GM13976 (cell line): ENCODE results near the gene SRPRB.

ENCODE experiments used
- DNase-seq: peaks from one replicate; pipeline ENCODE4 v3.0.0; 2012; ENCODE audit warnings: low spot score
- in situ Hi-C: fragments of 300-500 bp; cut with MboI; formaldehyde crosslinking; loops from one replicate; pipeline ENCODE4 v1.12.0; 2022; ENCODE audit warnings: low sequenced_read_pairs, mixed read lengths, inconsistent platforms; ENCODE audit not compliant: unreplicated experiment
- TF ChIP-seq, protein P1 (sequence below): IDR thresholded peaks from 2 replicates; pipeline ENCODE4 v1.5.1; 2012; ENCODE audit warnings: borderline replicate concordance, mild to moderate bottlenecking; ENCODE audit not compliant: insufficient read depth; ENCODE audit errors: extremely low read depth, missing control alignments, control extremely low read depth

SRPRB gene

DNA sequence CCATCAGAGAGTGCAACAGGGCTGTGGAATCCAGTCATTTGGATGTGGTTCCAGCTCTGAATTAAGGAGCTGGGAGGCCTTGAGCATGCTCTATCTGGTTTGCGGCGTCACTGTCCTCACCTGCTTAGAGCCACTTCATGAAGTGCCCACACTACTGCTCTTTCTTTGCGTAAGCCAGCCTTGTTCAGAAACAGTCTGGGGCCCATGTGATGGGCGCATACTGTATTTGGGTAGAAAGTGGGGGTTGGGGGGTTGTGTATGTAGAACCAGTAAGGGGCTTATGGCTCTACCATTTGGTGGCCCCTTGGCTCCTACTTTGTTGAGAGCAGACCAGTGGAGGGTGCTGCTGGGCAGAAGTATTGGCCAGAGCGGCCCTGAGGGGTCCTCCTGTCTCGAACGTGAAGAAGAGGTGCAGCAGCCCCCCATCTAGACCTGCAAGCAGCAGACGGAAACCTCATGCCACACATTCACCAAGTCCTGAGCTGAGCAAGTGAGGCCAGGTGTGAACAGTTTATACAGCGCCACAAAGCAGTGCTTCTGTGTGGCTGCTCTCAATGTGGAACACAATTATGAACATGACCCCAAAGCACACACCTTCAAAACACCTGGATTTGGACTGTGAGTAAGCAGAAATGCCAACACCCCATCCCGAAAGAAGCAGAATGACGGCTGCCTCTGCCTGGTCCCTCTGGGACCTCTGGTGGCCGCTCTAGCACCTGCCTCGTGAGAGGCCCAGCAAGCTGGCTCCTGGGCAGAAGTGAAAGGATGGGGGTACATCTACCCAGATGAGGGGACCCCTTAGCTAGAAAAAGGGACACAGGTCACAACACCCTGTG is 26.6 kb downstream of the SRPRB start:
- DNase-seq: no peak
- TF ChIP-seq, protein P1, sequence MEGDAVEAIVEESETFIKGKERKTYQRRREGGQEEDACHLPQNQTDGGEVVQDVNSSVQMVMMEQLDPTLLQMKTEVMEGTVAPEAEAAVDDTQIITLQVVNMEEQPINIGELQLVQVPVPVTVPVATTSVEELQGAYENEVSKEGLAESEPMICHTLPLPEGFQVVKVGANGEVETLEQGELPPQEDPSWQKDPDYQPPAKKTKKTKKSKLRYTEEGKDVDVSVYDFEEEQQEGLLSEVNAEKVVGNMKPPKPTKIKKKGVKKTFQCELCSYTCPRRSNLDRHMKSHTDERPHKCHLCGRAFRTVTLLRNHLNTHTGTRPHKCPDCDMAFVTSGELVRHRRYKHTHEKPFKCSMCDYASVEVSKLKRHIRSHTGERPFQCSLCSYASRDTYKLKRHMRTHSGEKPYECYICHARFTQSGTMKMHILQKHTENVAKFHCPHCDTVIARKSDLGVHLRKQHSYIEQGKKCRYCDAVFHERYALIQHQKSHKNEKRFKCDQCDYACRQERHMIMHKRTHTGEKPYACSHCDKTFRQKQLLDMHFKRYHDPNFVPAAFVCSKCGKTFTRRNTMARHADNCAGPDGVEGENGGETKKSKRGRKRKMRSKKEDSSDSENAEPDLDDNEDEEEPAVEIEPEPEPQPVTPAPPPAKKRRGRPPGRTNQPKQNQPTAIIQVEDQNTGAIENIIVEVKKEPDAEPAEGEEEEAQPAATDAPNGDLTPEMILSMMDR: no peak
- in situ Hi-C loops: no loop called here

DNA sequence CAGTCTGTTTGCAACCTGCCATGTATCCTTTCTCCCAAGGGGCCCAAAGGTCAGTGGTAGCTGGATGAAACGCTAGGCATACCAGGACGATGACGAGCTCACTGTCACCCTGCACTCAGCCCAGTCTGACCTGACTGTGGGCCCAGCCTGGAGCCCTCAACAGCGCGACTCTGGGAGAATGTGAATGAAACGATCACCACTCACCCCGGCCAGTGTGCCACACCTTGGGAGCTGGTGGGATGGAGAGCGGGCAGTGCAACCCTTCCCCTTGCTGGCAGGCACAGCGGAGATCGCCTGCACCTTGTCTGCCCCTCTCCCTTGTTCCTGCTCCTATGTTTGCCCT is 27.2 kb downstream of the SRPRB start:
- DNase-seq: no peak
- in situ Hi-C loops: no loop called here
- TF ChIP-seq, protein P1: no peak

GRCh38 chr3:133833267-133833666 is 27.7 kb downstream of the SRPRB start:
- no peak for DNase-seq
- in situ Hi-C loops: no loop called here
- TF ChIP-seq, protein P1: no peak

DNA sequence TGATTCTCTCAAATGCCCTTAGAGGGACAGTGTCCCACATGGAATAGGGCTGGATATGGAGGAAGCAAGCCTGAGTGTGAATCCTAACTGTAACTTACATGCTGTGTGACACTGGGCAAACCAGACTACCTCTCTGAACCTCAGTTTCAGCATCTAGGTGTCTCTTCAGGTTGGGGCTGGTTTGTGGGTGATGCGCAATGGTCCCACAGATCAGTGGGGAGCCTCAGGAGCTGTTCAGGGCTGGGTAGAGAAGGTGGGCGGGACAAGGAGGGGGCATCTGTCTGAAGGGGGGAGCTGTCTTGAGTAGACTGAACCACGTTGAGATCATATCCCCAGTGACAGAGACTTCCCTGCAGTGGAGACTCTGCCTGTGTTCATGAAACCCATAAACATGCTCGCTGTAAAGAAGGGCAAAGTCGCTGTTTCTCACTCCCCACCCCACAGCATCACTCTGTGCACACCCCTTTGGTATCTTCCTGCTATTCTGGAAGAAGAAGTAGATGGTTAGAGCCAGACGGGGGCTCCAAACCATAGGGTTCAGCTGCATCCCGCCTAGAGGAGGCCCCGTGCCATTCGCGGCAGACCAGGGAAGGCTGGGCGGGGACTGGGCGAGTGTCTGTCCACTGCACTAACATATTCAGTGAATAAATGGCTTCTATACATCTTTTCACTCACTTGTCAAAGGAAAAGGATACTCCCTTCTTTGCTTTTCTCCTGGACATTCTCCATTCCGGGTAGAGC is 28.4 kb downstream of the SRPRB start:
- TF ChIP-seq, protein P1: no peak
- in situ Hi-C loops: no loop called here
- DNase-seq: no peak

DNA sequence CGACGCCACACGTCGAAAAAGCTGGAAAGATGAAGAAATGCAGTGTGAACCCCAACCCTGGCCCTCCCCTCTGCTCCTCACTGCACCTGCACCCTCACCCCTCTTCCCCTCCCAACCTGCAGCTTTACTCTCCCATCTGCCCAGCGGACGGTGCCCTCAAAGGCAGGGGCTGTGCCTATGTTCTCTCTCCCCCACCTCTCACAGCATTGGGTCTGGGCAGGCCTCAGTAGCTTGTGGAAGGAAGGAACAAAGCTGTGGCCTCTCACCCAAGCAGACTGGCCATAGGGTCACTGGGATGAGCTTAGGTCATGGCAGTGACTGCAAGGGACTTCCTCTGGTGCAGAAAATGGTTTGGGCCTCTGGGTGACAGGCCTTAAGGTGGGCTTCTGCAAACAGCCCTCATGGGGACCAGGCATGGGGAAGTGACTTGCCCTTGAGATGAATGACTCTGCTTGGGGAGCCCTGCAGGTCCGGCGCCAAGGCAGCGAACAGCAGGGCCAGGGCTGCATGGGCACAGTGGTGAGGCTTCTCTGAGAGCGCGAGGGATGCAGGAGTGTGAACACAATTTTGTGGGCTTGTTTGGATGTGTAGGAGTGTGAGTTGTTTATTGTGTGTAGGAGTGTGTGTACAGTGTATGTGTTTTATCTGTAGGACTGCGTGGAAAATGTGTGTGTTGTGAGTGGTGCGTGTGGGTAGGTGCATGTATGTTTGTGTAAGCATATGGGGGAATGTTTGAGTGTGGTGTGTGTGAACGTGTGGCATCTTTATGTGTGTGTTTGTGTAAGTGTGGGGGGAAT is 29.2 kb downstream of the SRPRB start:
- no peak for DNase-seq
- TF ChIP-seq, protein P1: no peak
- in situ Hi-C loops: no loop called here

DNA sequence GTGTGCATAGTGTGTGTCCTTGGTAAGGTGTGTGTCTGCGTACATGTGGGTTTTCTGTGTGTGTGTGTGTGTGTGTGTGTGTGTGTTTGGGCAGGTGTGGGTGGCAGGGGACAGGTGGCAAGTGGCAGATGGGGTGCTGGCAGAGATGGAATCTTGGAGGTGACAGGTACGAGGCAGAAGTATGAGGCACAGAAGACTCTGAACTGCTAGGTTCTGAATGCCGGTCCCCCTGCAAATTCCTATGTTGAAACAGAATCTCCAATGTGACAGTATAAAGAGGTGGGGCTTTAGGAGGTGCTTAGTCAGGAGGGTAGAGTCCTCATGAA is 29.8 kb downstream of the SRPRB start:
- TF ChIP-seq, protein P1: no peak
- in situ Hi-C loops: no loop called here
- DNase-seq: no peak
